AML-193 (cell line): Measurements from ENCODE around the gene ETV5.

Experiments
- DNase-seq, 2 experiments: peaks; one replicate each; lab custom pipeline; 2025; lab: John Stamatoyannopoulos, UW

The ETV5 gene

GRCh38 chr3:186108941-186109865 lies at the start of gene ETV5:
Gene ETV5 (minus strand): TSS chr3:186109089. CDS start chr3:186105868, 3,221 bp downstream.
- peak; percentile 100 for DNase-seq

GRCh38 chr3:186154641-186155040 lies 45.8 kb upstream of the ETV5 start:
- DNase-seq = no peak

DNA sequence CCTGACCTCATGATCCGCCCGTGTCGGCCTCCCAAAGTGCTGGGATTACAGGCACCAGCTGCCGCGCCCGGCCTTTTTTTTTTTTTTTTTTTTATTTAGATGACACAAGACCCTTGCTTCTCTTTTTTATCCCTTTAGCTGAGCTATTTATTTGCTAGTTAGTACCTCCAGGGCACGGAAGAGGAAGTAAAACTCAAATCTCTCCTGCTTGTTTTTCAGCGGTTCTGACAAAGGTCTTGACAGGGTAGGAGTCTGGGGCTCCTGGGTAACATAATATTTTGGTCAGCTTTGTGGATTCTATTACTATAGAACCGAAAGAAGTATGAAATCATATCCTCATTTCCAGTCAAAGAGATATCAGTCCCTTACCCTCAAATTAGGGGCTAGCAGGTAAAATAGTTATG lies 44.0 kb upstream of the ETV5 start:
- peak; percentile 85 to 90 for DNase-seq

DNA sequence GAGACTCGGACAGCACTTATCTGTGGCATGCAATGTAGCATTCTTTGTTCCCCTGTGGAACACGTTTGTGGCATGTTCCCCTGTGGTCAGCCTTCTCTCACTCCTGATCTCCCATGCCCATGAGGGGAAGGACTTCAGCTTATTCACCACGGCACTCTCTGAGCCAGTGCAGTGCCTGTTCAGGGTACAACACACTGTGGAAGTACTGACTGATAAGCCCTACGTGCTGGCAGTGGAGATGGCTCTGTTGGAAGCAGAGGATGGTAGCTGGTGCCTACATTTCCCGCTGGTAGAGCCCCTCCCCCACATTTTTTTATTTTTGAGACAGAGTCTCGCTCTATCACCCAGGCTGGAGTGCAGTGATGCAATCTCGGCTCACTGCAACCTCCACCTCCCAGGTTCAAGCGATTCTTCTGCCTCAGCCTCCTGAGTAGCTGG lies 43.5 kb upstream of the ETV5 start:
- DNase-seq = no peak

- no peak for DNase-seq
Observed at GRCh38 chr3:186151077-186151971, 42.4 kb upstream of the ETV5 start.

DNA sequence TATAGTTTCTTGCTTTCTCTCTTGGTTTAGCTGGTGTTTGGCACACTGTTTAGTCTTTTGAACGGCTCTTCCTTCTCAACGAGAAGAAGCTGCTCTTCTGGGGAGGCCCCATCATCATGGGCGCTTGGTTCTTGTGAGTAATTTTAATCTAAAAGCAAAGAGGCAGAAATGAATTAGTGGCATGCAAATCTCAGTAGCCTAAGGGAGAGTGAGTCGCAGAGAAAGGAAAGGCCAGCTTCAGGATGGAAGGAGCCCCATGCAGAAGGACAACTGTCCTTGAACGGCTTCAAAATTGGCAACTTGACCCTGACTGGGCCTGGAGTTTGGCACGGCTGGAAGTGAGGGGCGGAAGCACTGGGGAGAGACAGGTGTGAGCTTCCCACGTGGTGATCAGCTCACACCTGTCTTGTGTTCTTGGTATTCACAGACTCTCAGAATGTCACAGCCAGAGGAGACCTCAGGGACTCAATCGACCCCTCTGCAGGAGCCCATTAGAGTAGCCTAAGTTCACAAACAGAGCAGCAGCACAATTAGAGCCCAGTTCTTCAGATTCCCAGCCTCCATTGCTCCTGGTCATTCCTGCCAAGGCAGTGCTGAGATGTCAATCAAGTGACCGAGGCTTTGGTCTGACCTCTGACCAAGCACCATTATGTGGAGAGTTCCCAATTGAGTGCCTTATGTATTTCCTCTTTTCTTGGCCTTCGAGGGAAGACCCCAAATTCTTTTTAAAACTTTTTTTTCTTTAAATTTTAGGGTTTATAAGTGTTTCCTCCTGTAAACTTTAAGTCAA lies 41.3 kb upstream of the ETV5 start:
- no peak for DNase-seq

- no peak for DNase-seq
Observed at GRCh38 chr3:186149319-186149960, 40.6 kb upstream of the ETV5 start.

DNA sequence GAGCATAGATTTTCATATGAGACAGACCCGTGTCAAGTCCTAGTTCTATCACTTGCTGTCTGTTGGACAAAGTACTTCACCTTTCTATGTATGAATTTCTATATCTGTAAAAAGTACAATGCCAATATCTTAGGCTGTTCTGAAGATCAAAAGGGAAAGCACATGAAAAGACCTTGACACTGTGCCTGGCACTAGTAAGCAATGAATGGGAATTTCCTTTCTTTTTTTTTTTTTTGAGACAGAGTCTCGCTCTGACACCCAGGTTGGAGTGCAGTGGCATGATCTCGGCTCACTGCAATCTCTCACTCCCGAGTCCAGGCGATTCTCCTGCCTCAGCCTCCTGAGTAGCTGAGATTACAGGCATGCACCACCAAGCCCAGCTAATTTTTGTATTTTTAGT lies 35.4 kb upstream of the ETV5 start:
- no peak for DNase-seq

DNA sequence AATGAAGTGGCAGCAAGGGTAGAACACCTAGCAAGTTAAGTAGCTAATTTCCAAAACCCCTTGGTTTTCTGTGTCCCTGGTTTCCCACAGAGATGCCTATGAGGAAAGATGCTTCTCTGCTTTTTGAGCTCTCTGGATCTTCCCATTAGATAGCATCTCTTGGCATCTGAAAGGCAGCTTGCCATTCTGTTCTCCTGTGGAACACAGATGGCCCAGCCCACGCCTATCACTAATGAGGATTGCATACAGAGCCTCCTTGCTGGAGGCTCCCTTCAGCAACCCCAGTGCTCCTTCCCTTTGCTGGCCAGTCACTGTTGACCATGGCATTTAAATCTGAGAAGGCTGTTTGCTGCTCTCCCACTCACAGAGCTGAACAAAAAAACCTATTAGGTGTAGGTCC lies 34.4 kb upstream of the ETV5 start:
- DNase-seq = no peak

GRCh38 chr3:186142393-186142932 lies 33.6 kb upstream of the ETV5 start:
- no peak for DNase-seq

- DNase-seq = no peak
Observed at GRCh38 chr3:186141790-186142189, 32.9 kb upstream of the ETV5 start.

- DNase-seq = no peak
Observed at GRCh38 chr3:186138272-186138981, 29.5 kb upstream of the ETV5 start.

DNA sequence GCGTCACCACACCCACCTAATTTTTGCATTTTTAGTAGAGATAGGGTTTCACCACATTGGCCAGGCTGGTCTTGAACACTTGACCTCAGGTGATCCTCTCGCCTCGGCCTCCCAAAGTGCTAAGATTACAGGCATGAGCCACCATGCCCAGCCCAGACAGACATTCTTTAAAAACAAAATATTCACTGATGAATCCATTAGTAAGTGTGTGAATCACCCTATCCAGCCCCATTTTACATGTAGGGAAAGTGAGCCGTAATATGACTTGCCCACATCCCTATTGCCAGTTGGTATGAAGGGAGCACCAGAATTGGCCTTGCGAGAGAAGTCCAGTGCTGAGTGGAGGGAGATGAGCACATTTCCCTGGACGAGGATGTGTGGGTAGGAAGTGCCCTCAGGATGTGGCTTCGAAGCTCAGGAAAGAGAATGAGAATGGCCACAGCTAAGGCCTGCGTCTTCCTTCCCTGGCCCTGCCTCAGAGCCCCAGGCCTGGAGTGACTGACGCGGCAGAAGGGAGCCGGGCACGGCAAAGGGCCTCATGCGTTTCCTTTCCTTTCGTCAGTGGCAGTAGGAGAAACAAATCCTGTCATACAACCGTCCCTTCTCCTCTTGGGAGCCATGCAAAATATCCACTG lies 28.3 kb upstream of the ETV5 start:
- DNase-seq = no peak

DNA sequence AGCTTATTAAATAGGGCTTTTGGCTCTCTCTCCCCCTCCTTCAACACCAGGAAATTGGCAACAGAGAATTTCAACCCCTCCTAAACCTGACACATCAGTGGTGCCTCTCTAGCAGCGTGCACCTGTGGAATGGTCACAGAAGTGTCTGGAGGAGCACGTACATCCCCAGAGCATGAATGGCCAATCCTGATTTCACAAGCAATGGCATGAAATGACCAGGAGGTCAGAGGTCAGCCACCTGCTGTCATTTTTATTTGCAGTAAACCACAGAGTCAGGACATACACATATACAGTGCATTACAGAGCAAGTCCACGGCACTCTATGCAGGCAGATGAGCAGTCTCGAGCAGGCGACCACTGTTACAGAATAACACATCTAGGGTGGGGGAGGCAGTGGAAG lies 25.1 kb upstream of the ETV5 start:
- DNase-seq = no peak

DNA sequence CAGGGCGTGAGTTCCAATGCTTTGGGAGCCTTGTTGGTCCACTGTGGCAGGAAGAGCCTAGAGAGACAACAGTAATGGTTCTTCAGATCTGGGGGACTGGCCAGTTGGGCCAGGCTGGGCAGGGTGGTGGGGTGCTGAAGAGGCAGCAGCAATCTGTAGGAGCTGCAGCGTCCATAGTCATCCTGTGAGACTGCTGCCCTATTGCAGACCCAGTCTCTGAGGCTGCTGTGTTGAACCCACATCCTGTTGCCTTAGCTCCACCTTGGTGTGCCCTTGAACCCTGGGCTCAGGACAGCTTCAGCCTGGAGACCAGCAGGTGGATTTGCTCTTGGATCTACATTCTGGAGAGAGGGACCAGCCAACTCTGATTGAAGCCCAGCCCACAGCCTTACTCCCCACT lies 23.6 kb upstream of the ETV5 start:
- no peak for DNase-seq

- DNase-seq = no peak
Observed at GRCh38 chr3:186129206-186129605, 20.3 kb upstream of the ETV5 start.

DNA sequence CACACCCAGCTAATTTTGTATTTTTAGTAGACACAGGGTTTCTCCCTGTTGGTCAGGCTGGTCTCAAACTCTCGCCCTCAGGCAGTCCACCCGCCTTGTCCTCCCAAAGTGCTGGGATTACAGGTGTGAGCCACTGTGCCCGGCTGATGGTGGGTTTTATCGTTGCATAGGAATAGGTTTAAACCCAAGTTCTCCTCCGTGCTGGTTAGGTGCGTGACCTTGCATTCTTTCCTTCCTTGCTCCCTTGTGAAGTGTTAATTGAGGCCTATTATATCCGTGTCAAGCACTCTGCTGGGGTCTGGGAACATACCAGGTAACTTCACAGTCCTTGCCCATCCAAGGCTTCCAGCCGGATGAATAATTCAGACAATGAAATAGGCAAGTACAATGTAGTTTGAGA lies 19.3 kb upstream of the ETV5 start:
- no peak for DNase-seq

DNA sequence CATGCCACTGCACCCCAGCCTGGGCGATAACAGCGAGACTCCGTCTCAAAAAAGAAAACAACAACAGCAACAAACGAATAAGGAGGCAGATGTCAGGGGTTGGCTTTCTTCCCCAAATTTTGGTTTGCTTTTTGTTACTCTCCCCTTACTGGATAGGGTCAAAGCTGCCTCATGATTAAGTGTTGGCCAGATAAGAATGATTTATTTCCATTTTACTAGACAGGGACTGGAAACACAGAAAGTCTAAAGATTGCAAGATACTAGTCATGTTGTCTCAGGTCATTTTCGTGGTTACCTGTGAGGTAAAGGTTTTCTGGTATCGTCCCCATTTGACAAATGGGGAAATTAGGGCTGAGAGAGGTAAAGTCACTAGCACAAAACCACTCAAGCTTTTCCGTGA lies 18.6 kb upstream of the ETV5 start:
- no peak for DNase-seq

- no peak for DNase-seq
Observed at GRCh38 chr3:186125118-186125517, 16.2 kb upstream of the ETV5 start.

- DNase-seq = no peak
Observed at GRCh38 chr3:186124592-186124991, 15.7 kb upstream of the ETV5 start.
